GM08714 (cell line): ENCODE results near the gene ANO7.

Experiments
- H3K4me3 ChIP-seq: fragments of 200-500 bp; sonication (Bioruptor generic); 2 replicates; pipeline ENCODE4 v1.5.1; 2014; ENCODE audit warnings: mild to moderate bottlenecking, low read length, inconsistent platforms
- ZNF274 ChIP-seq: IDR thresholded peaks from 2 replicates; pipeline ENCODE4 v1.6.1; 2012; ENCODE audit warnings: mild to moderate bottlenecking, low read depth, low read length

ANO7 gene

DNA sequence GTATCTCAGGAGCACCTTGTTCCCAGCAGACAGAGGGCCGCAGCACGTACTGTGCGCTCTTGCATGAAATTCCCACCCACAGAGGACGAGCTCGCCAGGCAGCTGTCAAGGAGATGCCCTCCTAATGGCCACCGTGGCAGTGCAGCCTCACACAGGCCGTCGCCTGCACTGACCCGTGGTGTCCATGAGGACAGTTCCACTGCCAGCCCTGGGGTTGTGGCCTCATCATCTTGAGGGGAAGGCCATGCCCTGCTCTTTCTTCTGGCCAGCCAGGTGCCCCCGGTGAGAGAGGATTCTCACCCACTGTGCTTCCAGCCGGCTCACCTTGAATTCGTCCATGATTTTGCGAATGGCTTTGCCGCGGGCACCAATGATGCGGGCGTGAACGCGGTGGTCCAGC, 42.0 kb downstream of the ANO7 start:
- H3K4me3 ChIP-seq: no peak overlapping the region
- TF ChIP-seq ZNF274: no peak

DNA sequence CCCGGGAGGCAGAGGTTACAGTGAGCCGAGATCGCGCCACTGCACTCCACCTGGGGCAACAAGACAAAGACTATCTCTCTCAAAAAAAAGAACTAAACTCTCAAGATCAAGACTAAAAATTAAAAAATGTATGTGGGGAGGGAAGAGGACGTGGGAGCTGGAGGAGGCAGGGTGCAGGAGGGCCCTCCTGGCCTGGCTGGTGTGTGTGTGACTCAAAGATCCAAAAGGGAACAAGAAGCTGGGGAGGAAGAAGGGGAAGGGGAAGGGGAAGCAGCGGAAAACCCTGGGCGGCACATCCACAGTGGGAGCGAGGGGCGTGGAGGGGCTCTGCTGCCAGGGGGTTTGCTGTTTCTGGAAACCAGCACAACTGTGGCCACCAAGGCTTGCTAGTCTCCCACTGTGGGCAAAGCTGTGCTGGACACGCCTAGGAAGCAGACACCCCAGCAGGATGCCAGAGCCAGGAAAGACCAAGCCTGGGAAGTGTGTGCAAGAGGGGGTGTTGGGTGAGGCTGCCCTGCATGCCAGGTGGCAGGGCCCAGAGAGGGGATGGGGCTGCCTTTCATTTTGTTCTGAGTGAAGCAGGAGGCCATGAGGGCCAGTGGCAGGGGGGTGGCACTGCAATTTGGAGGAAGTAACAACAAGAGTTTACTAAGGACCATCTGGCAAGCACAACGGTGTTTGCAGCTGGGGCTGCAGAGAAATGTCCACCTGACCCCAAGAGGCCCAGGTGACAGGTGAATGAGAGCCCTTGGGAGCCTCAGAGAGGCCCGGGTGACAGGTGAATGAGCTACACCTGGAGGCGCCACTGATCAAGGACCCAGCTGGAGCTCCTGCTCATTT, 44.5 kb downstream of the ANO7 start:
- H3K4me3 ChIP-seq: no peak overlapping the region
- TF ChIP-seq ZNF274: no peak

- no peak for TF ChIP-seq ZNF274
- H3K4me3 ChIP-seq: no peak overlapping the region
Measured at GRCh38 chr2:241234066-241234790, 45.8 kb downstream of the ANO7 start.

GRCh38 chr2:241234962-241235740, 46.7 kb downstream of the ANO7 start:
- no peak for TF ChIP-seq ZNF274

GRCh38 chr2:241235859-241236593, 47.5 kb downstream of the ANO7 start:
- H3K4me3 ChIP-seq: no peak overlapping the region
- TF ChIP-seq ZNF274: no peak

More at GRCh38 chr2:241234962-241235740, 46.7 kb downstream of the ANO7 start:
- H3K4me3 ChIP-seq: no peak overlapping the region

DNA sequence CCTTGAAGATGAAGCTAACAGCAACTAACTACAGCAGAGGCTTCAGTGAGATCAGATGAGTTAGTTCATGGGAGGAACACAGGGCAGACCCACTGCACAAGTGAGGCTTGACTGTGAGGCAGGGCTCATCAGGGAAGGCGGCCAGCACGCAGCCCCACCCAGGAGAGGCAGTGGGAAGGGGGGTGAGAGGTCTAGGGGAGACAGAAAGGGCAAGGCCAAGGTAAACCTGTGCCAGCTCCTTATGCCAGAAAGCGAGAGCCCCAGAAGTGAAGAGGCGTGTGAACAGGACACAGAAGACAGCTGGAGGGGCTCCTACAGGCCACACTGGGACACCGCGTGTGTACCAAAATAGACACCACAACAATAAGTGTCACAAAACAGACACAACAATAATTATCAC, 48.6 kb downstream of the ANO7 start:
- H3K4me3 ChIP-seq: no peak overlapping the region
- TF ChIP-seq ZNF274: no peak

DNA sequence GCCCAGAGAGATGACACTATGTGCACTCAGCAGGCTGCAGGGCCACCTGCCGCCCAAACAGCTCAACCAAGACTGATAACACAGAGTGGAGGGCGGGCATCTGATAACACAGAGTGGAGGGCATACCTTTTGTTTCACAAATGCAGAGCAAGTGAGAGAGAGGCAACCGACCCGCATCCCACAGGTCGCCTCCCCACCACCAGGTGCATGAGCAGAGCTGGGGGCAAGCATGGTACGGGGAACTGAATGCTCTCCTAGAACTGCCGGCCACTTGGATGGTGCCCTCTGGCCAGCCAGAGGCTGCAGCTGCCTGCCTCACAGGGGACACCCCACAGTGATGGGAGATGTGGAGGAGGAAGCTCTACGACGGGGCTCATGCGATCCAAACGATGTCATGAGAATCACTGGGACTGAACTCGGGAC, 49.5 kb downstream of the ANO7 start:
- no peak overlapping the region for H3K4me3 ChIP-seq
- TF ChIP-seq ZNF274: no peak

DNA sequence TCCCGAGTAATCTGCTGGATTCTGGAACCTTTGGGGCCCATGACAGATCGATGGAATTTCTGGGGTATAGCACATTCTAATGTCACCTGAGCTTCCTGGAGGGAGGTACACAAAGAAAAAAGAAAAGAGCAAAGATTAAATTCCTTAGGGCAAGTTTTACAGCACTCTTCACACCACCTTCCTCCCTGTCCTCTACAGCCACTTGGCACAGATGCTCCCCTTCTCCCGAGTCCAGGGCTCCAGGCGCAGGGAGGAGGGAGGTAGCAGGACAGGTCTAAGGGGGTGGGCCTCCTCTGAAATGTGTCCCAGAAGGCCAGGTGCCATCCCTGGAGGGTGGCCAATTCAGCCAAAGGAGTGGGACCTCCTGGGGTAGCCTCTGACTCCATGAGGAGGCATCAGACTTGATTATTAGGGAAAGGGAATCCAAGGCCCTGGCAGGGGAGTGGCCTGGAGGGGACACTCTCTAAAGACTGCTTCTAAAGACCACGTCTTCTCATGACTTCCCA, 50.3 kb downstream of the ANO7 start:
- H3K4me3 ChIP-seq: no peak overlapping the region
- TF ChIP-seq ZNF274: no peak

DNA sequence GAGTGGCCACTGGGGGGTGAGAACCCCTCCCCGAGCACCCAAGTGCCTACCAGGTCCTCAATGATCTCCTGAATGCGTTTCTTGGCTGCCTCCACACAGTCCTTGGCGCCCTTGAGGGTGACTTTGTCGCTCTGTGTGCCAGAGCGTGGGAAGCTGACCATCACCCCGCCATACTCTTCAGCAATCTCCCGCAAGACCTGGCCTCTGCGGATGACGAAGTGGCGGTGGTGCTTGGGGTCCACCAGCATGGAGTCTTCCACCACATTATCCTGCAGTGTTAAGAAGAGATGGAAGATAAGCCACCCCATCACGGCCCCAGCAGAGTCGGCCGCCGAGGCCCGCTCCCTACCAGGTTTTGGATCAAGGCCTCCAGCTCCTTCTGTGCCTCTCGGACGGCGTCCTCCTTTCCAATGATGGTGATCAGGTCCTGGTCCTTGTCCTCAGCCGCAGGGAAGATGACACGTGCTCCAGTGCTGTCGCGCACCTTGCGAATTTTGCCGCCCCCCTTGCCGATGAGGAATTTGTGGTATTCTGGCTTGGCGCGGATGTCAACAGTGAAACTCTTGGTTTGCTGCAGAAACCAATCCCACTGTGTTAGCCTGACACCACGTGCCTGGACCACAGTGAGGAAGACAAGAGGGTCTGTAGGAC, 51.2 kb downstream of the ANO7 start:
- H3K4me3 ChIP-seq: no peak overlapping the region
- TF ChIP-seq ZNF274: no peak

DNA sequence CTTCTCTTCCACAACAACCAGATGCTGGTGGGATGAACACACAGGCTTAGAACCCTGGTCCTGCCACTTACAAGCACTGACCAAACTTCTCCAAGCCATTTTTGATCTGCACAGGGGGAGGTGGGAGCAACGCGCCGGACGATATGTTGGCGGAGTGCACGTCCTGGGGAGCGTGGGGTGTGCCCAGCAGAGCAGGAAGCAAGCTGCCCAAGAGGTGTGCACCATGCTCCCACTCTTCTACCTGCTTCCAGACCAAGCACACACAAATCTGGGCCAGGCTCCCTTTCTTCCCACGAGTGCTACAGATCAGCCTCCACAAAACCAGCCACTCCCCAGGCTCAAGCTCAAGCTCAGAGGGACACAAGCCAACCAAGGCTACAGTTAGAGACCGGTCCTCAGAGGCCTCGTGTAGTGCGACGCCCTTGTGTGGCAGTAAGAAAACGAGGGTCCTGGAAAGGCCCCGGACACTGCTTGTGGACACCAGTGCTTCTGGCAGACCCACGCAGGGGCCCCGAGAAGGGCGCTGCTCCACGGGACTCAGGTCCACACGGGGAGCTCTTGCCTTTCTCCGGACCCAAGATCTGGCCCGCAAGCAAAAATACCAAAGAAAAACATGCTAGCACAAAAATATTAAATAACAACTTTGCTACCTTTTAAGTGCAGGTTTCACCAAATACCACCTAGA, 52.0 kb downstream of the ANO7 start:
- TF ChIP-seq ZNF274: no peak

GRCh38 chr2:241241669-241242068, 53.2 kb downstream of the ANO7 start:
- TF ChIP-seq ZNF274: no peak
- no peak overlapping the region for H3K4me3 ChIP-seq

More for the DNA sequence above, 52.0 kb downstream of the ANO7 start:
- H3K4me3 ChIP-seq: no peak overlapping the region

DNA sequence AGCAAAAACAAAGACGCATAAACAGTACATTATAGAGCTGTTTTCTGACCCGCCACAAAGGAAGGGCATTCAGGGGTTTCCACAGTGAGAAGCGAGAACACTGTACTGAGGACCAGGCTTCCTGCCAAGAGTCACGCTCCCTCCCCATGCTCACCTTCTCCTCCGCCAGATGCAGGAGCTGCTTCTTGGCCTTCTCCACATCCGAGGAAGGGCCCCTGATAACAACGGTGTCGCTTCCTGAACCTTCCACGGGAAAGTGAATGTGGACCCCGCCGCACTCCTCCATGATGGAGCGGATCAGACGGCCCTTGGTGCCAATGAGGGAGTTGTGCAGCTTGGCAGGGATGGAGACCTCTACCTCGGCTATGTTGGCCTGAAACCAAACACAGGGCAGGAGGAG, 53.8 kb downstream of the ANO7 start:
- no peak for TF ChIP-seq ZNF274
- no peak overlapping the region for H3K4me3 ChIP-seq

- TF ChIP-seq ZNF274: no peak
- no peak overlapping the region for H3K4me3 ChIP-seq
Measured at GRCh38 chr2:241244368-241244767, 55.9 kb downstream of the ANO7 start.
